Activated CD8-positive, alpha-beta memory T cell treated with anti-CD3 and anti-CD28 coated beads for 1 hour (primary cell): ENCODE measurements around the gene CCNG2.

ENCODE experiments used
- DNase-seq, 2 donors: peaks; one replicate each; pipeline ENCODE4 v3.0.0-alpha.2; 2020; ENCODE audit warnings: low read depth in 1 of 2; ENCODE audit errors: extremely low read depth in 1 of 2

Gene CCNG2

DNA sequence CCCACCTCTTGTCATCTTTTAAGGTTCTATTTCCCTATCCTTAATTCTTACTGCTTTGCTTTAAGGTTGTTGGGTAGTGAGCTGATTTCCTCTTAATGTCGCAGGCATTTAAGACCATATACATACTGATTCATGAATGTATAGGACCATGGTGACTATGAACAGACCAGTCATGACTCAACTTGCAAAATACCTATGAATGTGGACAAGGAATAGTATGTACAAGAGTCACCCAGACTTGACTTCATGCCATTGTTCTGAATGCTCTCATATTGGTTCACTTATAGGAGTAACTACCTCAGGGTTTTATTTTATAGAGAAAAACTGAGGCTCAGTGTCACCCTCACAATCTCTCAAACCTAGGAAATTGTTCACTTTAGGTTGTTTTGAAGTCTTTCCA is 44.3 kb downstream of the CCNG2 start:
- no peak for DNase-seq

- DNase-seq, result no peak
These were observed 44.9 kb downstream of the CCNG2 start for GRCh38 chr4:77201857-77202256.

DNA sequence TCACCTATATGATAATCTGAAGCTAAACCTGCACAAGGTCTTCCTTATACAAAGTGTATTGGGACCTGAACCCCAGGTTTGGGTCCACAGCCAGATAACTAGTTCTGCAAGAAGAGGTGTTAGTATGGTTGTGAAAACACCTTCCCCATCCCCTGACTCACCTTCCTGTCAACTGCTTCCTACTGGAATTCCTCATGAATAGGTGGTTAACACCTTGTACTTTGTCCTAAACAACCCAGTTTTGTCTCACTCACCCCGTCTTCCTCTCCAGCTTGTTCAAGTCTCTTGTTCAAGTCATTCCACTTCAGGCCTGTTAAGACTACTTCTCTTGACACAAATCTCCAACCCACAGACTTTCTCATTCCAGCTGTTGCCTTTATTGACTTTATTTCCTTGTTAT is 45.5 kb downstream of the CCNG2 start:
- DNase-seq, result no peak

DNA sequence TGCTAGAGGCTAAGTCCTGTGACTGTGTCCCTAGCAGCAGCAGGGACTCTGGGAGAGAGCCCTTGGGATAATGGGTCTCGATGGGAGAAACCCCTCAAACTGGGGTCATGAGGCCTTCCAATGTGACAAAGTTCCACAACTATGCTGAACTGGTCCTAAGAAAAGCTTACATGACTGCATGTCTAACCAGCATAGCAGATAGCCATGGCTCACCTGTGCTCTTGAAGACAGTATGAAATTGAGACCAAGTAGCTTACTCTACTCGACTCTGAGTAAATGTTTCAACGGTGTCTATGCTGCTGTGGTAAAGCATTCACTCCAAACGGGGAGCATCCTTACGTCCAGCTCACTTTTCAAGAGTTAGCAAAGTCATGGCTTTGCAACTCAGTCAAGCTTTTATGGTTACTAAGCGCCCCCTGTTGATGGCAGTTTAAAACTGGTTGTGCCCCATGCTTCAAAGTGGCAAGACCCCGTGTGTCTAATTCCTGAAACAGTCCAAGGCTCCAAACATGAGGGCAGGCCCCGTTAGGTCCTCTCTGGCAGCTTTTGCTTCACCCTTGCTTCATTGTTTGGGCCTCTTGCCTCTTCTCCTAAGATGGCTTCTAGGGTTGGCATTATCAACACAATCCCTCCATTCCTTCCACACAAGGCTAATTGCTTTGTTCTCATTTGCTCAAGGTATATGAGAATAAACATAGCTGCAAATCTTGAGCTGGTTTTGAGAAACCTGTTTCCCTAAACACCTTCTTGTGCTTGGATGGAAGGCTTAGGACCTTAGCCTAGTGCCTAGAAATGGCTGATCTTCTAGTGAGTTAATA is 46.6 kb downstream of the CCNG2 start:
- DNase-seq, result peak; percentile 28 to 45

- DNase-seq, result no peak
These were observed 47.6 kb downstream of the CCNG2 start for GRCh38 chr4:77204621-77205020.

GRCh38 chr4:77209012-77209411 is 52.0 kb downstream of the CCNG2 start:
- no peak for DNase-seq

DNA sequence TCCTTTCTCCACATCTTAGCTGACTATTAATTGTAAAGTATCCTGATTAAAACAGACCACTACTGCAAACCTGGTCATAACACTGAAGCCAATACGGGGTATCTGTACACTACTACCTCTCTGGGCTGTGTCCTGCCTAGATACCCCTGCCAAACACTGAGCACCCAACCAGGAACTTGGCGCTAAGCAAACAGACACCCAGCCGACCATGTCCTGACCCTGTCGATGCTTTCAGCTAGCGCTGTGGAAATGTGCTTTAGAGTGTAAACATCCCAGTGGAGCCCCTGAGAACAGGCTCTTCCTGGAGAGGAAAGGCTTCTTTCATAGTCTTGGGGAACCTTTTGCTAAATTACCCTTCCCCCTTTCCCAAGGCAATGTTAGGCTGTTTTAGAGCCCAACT is 52.9 kb downstream of the CCNG2 start:
- DNase-seq, result no peak

GRCh38 chr4:77215107-77215506 is 58.1 kb downstream of the CCNG2 start:
- DNase-seq, result no peak

GRCh38 chr4:77217526-77217925 is 60.5 kb downstream of the CCNG2 start:
- no peak for DNase-seq

GRCh38 chr4:77219266-77219665 is 62.3 kb downstream of the CCNG2 start:
- DNase-seq, result no peak
